ENCODE data around the gene ERO1A.

Gene ERO1A

DNA sequence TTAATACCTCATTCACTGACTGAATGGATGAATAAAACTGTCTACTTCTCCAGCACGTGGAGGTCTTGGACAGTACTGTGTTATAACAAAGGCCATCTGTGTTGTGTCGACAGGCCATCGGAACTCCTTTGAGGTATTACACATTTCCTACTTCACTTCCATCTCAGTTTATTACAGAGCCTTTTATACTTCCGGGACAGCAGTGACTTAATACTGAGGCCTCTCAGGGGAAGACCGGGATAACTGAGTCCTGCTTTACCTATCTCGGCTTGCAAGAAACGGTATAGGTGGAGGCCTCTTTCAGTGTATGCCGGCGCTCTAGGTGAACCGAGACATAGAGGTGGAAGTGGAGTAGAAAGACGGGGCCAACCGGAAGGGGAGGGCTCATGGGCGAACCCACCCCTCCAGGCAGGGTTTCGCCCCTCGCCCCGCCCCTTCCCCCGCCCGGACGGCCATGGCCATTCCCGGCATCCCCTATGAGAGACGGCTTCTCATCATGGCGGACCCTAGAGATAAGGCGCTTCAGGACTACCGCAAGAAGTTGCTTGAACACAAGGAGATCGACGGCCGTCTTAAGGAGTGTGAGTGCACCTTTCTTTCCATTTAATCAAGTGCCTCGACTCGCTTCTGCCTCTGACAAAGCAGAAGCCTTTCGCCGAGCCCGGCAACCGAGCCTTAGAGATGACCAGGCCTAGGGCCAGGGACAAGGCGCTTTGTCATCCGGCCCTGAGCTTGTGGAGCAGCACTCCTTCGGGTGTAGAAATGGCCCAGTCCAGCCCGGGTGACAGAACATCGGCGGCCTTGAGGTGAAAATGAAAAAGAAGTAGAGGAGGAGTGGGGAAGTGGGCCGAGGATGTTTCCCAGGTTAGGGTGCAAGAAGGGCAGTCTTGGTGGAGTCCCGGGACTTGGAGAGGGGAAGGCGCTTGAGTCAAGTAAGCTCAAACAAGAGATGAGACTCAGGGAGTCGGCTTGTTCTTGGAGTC, 11.7 kb upstream of the ERO1A start, which contains the start of gene PSMC6 (continued):
- TF ChIP-seq, protein P1, sequence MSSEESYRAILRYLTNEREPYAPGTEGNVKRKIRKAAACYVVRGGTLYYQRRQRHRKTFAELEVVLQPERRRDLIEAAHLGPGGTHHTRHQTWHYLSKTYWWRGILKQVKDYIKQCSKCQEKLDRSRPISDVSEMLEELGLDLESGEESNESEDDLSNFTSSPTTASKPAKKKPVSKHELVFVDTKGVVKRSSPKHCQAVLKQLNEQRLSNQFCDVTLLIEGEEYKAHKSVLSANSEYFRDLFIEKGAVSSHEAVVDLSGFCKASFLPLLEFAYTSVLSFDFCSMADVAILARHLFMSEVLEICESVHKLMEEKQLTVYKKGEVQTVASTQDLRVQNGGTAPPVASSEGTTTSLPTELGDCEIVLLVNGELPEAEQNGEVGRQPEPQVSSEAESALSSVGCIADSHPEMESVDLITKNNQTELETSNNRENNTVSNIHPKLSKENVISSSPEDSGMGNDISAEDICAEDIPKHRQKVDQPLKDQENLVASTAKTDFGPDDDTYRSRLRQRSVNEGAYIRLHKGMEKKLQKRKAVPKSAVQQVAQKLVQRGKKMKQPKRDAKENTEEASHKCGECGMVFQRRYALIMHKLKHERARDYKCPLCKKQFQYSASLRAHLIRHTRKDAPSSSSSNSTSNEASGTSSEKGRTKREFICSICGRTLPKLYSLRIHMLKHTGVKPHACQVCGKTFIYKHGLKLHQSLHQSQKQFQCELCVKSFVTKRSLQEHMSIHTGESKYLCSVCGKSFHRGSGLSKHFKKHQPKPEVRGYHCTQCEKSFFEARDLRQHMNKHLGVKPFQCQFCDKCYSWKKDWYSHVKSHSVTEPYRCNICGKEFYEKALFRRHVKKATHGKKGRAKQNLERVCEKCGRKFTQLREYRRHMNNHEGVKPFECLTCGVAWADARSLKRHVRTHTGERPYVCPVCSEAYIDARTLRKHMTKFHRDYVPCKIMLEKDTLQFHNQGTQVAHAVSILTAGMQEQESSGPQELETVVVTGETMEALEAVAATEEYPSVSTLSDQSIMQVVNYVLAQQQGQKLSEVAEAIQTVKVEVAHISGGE (tag by site-specific recombination; conservative IDR thresholded peaks at IDR 0.05; ENCODE audit: low read depth): peak; percentile 51
- TF ChIP-seq ZNF16 (tag by site-specific recombination; IDR thresholded peaks at IDR 0.05; ENCODE audit: low read depth) (no peak), ZNF626 (tag by site-specific recombination; IDR thresholded peaks at IDR 0.05) (0 out of 2 replicates have a peak, but pooled peaks have one; percentile 9), ZBTB7A (tag by site-specific recombination; IDR thresholded peaks at IDR 0.05; ENCODE audit: low read depth) (no peak), ZNF202 (tag by site-specific recombination; IDR thresholded peaks at IDR 0.05; ENCODE audit: borderline replicate concordance) (no peak), ZNF221 (tag by site-specific recombination; IDR thresholded peaks at IDR 0.05; ENCODE audit: borderline replicate concordance) (no peak), ZNF416 (tag by site-specific recombination; IDR thresholded peaks at IDR 0.05) (no peak), ZXDB (tag by site-specific recombination; IDR thresholded peaks at IDR 0.05) (peak; percentile 61), ZNF114 (tag by site-specific recombination; IDR thresholded peaks at IDR 0.05) (no peak), ZNF548 (tag by site-specific recombination; IDR thresholded peaks at IDR 0.05) (no peak), ZNF140 (tag by site-specific recombination; IDR thresholded peaks at IDR 0.05) (no peak), HOXA7 (CRISPR knock-in tag; IDR thresholded peaks at IDR 0.05; ENCODE audit: borderline replicate concordance) (no peak), PRDM1 (tag by site-specific recombination; IDR thresholded peaks at IDR 0.05) (no peak), WT1 (tag by site-specific recombination; IDR thresholded peaks at IDR 0.05) (no peak), ZBTB8A (tag by site-specific recombination; IDR thresholded peaks at IDR 0.05) (no peak), ZNF658 (tag by site-specific recombination; IDR thresholded peaks at IDR 0.05) (no peak), ZNF157 (tag by site-specific recombination; IDR thresholded peaks at IDR 0.05) (no peak), ZNF777 (tag by site-specific recombination; IDR thresholded peaks at IDR 0.05; ENCODE audit: borderline replicate concordance) (no peak), YY2 (tag by site-specific recombination; IDR thresholded peaks at IDR 0.05) (peak; percentile 83)
- TF ChIP-seq, protein P2, sequence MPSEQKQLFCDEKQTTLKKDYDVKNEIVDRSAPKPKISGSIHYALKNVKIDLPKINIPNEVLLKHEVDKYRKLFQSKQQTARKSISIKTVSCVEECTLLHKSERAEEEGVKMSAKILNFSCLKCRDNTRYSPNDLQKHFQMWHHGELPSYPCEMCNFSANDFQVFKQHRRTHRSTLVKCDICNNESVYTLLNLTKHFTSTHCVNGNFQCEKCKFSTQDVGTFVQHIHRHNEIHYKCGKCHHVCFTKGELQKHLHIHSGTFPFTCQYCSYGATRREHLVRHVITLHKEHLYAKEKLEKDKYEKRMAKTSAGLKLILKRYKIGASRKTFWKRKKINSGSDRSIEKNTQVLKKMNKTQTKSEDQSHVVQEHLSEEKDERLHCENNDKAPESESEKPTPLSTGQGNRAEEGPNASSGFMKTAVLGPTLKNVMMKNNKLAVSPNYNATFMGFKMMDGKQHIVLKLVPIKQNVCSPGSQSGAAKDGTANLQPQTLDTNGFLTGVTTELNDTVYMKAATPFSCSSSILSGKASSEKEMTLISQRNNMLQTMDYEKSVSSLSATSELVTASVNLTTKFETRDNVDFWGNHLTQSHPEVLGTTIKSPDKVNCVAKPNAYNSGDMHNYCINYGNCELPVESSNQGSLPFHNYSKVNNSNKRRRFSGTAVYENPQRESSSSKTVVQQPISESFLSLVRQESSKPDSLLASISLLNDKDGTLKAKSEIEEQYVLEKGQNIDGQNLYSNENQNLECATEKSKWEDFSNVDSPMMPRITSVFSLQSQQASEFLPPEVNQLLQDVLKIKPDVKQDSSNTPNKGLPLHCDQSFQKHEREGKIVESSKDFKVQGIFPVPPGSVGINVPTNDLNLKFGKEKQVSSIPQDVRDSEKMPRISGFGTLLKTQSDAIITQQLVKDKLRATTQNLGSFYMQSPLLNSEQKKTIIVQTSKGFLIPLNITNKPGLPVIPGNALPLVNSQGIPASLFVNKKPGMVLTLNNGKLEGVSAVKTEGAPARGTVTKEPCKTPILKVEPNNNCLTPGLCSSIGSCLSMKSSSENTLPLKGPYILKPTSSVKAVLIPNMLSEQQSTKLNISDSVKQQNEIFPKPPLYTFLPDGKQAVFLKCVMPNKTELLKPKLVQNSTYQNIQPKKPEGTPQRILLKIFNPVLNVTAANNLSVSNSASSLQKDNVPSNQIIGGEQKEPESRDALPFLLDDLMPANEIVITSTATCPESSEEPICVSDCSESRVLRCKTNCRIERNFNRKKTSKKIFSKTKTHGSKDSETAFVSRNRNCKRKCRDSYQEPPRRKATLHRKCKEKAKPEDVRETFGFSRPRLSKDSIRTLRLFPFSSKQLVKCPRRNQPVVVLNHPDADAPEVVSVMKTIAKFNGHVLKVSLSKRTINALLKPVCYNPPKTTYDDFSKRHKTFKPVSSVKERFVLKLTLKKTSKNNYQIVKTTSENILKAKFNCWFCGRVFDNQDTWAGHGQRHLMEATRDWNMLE (tag by site-specific recombination; conservative IDR thresholded peaks at IDR 0.05; ENCODE audit: low read depth): peak; percentile 69
- TF ChIP-seq, protein P3, sequence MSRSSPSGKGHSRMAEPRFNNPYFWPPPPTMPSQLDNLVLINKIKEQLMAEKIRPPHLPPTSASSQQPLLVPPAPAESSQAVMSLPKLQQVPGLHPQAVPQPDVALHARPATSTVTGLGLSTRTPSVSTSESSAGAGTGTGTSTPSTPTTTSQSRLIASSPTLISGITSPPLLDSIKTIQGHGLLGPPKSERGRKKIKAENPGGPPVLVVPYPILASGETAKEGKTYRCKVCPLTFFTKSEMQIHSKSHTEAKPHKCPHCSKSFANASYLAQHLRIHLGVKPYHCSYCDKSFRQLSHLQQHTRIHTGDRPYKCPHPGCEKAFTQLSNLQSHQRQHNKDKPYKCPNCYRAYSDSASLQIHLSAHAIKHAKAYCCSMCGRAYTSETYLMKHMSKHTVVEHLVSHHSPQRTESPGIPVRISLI (tag by site-specific recombination; IDR thresholded peaks at IDR 0.05): no peak
- TF ChIP-seq, protein P4, sequence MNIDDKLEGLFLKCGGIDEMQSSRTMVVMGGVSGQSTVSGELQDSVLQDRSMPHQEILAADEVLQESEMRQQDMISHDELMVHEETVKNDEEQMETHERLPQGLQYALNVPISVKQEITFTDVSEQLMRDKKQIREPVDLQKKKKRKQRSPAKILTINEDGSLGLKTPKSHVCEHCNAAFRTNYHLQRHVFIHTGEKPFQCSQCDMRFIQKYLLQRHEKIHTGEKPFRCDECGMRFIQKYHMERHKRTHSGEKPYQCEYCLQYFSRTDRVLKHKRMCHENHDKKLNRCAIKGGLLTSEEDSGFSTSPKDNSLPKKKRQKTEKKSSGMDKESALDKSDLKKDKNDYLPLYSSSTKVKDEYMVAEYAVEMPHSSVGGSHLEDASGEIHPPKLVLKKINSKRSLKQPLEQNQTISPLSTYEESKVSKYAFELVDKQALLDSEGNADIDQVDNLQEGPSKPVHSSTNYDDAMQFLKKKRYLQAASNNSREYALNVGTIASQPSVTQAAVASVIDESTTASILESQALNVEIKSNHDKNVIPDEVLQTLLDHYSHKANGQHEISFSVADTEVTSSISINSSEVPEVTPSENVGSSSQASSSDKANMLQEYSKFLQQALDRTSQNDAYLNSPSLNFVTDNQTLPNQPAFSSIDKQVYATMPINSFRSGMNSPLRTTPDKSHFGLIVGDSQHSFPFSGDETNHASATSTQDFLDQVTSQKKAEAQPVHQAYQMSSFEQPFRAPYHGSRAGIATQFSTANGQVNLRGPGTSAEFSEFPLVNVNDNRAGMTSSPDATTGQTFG (tag by site-specific recombination; IDR thresholded peaks at IDR 0.05; ENCODE audit: borderline replicate concordance): no peak
- TF ChIP-seq, protein P5, sequence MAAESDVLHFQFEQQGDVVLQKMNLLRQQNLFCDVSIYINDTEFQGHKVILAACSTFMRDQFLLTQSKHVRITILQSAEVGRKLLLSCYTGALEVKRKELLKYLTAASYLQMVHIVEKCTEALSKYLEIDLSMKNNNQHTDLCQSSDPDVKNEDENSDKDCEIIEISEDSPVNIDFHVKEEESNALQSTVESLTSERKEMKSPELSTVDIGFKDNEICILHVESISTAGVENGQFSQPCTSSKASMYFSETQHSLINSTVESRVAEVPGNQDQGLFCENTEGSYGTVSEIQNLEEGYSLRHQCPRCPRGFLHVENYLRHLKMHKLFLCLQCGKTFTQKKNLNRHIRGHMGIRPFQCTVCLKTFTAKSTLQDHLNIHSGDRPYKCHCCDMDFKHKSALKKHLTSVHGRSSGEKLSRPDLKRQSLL (tag by site-specific recombination; IDR thresholded peaks at IDR 0.05): peak; percentile 64
- TF ChIP-seq, protein P6, sequence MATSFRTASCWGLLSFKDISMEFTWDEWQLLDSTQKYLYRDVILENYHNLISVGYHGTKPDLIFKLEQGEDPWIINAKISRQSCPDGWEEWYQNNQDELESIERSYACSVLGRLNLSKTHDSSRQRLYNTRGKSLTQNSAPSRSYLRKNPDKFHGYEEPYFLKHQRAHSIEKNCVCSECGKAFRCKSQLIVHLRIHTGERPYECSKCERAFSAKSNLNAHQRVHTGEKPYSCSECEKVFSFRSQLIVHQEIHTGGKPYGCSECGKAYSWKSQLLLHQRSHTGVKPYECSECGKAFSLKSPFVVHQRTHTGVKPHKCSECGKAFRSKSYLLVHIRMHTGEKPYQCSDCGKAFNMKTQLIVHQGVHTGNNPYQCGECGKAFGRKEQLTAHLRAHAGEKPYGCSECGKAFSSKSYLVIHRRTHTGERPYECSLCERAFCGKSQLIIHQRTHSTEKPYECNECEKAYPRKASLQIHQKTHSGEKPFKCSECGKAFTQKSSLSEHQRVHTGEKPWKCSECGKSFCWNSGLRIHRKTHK (tag by site-specific recombination; IDR thresholded peaks at IDR 0.05): no peak

All from HEK293 (cell line).